GM21360 (cell line): ENCODE results near the gene EFCAB11.
A peak's percentile ranks its signal among the peaks of the same experiment; 100 is the strongest.

ENCODE experiments used
- ATAC-seq: cut with Tn5 transposase; IDR thresholded peaks from one replicate; pipeline ENCODE4 v1.9.1; 2021; ENCODE audit warnings: mild to moderate bottlenecking, moderate library complexity; ENCODE audit not compliant: unreplicated experiment

The EFCAB11 gene

DNA sequence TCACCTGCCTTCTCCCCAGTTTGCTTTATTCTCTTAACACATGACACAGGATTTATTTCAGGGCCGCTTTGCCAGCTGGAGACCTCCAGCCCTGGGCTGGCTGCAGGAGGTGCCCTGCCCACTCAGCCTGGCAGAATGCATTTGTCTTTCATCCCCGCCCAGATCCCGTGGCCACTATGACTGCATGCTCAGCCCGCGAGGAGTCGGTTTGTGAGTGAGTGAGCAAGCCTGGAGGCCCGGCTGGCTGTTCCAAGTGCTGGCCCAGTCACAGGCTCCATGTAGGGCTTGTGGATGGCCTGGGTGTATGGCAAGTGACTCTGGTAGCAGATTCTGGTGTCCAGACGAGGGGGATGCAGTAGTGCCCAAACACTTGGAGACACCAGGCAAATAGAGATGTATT, 3.3 kb upstream of the EFCAB11 start:
- ATAC-seq: no peak

DNA sequence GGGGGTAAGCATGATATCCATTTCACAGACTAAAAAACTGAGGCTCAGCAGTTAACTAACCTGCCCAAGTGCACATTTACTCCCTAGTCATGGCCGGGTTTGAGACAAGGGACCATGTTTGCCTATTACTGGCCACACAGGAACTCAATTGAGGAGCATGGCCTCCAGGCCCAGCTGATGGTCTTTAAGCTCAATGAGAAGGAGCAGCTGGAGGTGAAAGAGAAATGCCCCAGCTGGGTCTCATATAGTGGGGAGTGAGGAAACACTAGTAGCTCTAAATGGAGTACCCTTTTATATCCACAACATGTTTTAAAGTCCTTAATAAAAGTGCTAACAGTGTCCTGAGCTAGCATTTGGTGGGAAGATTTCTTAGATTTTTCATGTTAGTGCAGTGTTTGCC, 2.8 kb upstream of the EFCAB11 start:
- no peak for ATAC-seq

DNA sequence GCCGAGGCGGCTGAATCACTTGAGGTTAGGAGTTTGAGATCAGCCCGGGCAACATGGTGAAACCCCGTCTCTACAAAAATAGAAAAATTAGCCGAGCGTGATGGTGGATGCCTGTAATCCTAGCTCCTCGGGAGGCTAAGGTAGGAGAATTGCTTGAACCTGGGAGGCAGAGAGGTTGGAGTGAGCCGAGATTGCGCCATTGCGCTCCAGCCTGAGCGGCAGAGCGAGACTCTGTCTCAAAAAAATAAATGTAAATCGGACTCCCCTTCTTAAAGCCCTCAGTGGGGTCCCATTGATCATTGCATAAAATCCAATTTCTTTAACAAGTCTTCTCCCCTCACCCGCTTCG, 2.1 kb upstream of the EFCAB11 start:
- ATAC-seq: no peak

DNA sequence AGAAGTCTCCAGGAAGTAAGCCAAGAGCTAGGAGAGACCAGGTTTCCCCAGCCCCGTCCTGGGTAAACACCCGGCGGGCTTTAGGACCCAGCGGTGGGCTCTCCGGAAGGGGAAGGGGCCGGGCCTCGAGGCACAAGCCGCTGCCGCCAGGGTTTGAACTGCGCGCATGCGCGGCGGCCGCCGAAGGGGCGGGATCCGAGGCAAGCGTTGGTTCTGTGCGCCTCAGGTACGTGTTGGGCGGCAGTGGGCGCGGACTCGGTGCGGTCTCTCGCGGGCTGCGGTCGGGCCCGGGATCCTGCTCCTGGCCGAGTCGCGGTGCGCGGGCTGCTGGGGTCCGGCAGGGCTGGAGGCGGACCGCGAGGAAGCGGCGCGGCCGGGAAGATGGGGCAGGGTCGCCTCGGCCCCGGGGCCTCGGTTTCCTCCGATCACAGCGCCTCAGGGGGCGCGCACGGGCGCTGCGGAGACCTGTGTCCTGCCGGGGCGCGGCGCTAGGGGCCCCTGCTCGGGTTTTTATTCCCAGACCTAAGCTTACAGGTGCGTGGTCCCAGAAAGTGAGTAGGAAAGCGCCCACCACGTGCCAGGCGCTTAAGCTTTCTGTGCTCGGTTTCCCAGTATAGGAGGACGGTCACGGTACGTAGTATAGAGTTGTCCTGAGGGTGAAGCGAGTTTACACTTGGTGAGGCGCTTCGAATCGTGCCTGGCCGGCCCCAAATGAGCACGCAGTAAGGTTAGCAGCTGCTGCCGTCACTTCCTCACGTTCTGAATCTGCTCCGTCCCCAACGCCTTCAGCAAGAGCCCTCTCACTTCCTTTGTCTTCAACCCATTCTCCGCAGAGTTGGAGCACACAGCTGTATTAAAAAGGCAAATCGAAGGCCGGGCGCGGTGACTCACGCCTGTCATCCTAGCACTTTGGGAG, 1.5 kb upstream of the EFCAB11 start, which contains the start of gene TDP1:
Gene TDP1 (plus strand): TSS at position 183 of the 916 bp plus-strand sequence. CDS start 7,188 bp downstream, outside the sequence.
- peak; percentile 56 for ATAC-seq

DNA sequence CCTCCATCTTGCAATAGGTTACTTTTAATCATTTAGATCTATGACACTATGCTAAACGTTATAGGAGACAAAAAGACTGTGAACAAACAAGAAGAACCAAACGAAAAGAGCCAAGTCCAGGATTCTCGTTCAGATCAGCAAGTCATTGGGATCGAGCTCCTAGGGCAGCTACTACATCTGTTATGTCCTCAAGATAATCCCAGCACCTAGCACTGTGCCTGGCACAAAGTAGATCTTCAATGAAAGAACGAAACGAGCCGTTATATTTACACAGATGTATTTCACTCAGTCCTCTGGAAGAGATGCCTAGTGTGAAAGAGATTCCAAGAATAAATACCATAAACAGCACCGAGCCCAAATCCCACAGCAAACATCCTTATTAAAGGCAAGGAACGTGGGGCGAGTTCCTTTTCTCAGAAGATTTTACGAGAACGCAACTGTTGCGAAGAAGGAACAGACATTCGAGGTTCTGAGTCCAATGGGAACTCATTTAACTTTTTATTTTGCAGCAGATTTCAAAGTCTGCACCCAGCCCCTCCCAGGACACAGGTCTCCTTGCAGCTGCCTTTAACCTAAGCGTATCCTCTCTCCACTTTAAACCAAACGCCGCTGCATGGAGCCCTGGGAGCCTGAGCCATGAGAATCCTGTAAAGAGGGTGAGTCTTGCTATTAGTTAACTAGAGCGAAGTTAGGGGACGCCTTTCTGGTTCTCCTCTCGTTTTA, 653 bp upstream of the EFCAB11 start:
- peak; percentile 8 for ATAC-seq

DNA sequence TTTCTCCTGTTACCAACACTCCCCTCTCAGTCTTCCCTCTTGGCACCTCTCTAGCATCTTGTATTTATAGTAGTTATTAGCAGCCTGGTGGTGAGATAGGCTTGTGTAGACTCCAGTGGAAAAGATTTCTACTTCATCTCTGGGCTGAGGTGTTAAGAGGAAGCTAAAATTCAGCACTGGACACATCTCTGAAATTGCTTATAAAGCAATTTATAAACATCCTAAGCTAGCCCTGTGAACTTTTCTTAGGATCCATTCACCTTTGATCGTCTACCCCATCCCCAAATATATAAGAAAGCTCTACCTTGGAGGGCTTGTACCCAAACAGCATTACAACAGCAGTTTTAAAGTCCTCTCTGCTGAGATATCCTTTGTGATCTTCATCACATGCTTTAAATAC, 928 bp downstream of the EFCAB11 start:
- ATAC-seq: no peak

DNA sequence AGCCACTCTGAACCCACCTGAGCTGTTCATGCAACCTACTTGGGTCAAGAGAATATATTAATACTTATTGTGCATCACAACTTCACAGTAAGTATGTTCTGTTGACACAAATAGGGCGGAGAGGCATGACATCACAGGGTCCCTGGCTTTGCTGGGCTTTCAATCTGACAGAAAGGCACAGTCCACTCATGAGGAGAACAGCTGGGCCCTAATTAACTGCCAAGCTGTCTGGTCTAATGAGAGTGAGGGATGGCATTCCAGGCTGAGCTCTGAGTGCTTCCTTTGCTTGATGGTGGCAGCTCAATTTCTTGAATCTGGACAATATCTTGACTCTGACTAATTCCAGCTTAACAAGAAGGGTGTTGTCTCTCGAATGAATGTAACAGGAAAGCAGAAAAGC, 2.0 kb downstream of the EFCAB11 start:
- no peak for ATAC-seq

DNA sequence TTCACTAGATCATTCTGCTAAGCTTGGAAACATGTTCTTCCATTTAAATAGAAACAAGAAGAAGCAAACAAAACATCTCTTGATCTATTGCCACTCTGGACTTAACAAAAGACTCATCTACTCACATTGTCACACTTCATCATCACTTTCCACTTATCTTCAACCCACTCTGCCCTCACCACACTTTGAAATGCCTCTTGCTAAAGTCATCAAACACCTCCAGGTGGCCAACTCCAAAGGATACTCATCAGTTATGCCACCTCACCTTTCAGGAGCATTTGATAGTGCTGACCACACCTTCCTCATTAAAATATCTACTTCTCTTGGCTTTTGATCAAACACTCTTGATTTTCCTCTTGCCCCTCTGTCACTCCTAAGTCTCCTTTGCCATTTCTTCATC, 7.2 kb downstream of the EFCAB11 start:
- ATAC-seq: no peak

DNA sequence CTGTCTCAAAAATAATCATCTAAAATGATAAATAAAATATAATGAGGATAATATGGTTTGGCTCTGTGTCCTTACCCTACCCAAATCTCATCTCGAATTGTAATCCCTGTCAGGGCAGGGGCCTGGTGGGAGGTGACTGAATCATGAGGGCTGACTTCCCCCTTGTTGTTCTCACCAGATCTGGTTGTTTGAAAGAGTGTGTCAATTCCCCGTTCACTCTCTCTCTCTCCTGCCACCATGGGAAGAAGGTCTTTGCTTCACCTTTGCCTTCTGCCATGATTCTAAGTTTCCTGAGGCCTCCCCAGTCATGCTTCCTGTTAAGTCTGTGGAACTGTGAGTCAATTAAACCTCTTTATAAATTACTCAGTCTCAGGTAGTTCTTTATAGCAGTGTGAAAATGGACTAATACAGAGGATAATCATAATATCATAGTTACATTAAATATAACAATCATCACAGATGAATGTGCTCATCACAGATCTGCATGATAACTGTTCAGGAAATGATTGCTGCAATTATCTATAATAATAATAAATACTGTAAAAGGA, 12.6 kb downstream of the EFCAB11 start:
- no peak for ATAC-seq

DNA sequence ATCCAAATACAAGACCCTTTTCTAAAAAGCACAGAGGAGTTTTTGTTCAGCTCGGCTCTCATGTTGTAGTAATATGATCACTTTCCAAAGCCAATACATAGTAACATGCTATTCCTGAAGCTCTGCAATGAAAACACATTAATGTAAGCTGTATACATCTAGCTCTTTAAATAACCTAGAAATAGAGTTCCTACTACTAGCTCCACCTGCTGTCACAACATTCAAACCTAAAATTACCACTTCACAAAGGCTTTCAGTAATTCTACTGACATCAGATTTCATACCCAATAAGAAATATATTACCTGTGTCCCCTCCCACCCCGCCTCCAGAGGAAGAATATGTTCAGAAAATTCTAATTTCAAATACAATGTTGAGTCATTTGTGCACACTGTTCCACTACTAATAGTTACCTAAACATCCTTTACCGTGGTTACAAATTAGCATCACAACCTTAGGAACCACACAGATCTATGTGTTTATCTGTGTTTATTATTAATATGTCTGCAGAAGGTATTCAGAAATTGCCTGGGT, 17.8 kb downstream of the EFCAB11 start:
- no peak for ATAC-seq

DNA sequence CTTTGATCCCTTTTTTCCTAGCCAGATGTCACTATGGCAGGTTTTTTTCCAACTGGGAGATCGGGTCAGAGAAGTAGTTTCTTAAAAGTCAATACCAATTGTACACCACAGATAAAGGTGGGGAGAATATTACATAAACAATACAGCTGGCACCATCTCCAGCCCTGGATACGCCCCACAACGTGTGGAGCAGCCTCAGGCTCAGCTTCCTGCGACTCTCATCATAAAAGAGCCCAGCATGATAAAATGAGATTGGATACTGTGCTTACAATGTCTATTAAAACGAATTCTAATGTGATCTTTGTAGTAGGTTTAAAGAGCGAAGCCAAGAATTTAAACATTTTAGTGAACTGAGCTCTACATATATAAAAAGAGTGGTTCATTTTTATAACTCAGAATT, 21.5 kb downstream of the EFCAB11 start:
- no peak for ATAC-seq

DNA sequence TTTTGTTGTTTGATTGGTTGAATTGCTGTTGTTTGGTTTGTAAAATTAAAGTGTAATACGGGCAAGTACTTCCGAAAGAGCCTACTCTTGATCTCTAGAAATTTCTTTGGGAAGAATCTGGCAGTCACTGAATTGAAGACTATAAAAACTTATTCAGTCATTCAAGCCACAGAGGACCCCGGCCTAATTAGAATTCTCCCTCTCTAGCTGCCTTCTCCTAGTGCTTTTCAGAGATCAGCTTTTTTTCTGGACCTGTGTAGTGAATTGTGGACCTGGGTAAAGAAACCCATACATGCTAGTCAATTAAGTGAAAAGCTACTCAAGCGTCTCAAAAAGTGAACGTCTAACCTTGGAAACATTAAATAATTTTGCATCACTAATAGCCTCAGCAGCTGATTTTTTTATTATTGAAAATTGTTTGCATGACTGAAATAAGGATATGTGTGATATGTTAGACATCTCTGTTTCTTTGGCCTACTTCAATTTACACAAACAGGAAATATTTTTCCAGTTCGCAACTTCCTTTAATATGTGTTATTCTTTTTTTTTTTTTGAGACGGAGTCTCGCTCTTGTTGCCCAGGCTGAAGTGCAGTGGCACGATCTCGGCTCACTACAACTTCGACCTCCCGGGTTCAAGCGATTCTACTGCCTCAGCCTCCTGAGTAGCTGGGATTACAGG, 27.2 kb downstream of the EFCAB11 start:
- ATAC-seq: no peak

DNA sequence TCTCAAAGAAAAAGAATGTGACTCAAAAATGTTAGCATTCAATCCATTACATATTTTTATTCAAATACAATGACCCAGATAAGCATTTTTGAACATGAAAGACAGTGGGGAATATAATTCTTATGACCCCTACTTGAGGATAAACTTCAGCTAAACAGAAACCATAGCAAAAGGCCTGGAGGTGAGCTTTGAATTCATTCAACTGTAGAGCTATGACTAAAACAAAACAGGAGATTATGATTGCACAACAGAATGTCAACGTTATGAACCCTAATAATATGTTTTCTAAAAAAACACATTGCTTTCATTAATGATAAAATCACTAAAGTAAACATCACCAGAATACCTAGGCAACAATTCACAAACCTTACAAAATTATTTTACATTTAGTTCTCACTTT, 27.8 kb downstream of the EFCAB11 start:
- no peak for ATAC-seq

DNA sequence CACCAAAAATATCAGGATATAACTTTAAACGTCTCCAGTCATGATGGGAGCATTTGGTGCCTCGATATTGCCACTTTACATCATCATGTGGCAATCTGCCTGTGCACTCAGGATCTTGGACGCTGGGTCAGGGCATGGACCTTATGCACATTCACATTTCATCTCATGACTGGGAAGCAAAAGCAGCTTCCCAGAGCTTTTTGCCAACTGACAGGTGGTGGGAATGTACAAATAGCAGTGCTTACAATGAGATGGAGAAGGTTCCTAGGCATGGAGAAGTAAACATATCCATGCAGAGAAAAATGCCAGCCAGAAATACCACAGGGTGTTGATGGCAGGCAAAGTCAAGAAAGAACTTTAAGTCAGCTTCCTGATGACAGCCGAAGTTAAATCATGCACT, 30.3 kb downstream of the EFCAB11 start:
- ATAC-seq: no peak

DNA sequence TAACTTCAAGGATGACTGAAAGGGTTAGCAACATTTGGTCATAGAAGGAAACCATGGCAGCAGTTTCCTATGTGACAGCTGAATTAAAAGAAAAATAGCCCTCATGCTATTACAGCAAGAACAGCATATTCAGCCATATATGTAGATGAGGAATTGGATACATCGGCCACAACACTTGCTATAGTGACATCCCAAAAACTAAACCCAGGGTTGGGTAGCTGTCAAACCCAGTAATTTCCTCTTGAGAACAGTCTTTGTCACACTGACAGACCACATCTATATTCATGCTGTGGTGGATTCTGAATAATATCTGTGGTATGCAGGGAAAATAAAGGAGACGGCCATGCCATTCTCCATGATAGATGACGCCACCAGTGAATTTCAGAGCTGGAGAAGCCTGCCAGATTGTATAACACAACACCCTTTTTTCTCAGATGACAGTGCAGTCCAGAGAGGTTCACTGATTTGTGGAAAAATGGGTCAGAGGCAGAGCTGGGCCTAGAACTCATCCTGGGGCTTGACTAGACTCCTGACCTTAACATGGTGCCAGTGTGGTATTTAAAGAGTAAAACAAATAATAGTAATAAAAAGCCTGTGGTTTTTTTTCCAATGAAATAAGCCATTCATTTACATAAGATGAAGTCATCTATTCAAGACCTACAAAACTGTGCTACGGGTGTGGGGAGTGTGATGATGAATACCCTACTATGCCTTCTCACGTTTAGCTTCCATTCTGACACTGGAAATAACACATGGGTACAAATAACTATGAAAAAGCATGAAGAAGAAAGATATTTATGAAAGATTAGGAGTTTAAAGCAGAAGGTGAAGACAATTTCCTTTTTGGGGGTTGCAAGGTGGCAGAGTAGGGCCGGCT, 32.3 kb downstream of the EFCAB11 start:
- ATAC-seq: no peak

DNA sequence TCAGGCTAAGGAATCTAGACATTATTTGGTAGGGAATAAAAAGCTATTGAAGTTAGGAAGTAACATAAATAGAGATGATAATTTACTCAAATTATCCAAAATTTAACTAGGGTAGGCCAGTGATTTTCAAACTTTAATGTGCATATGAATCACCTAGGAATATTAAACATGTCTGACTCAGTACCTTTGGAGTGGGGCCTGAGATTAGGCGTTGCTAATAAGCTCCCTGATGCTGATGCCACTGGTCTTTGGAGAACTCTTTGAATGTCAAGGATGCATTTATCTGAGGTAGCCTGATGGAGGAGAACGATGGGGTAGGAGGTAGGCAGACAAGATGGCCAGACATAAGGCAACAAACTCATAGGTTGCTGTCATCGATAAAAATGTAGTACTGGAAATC, 33.2 kb downstream of the EFCAB11 start:
- ATAC-seq: no peak

DNA sequence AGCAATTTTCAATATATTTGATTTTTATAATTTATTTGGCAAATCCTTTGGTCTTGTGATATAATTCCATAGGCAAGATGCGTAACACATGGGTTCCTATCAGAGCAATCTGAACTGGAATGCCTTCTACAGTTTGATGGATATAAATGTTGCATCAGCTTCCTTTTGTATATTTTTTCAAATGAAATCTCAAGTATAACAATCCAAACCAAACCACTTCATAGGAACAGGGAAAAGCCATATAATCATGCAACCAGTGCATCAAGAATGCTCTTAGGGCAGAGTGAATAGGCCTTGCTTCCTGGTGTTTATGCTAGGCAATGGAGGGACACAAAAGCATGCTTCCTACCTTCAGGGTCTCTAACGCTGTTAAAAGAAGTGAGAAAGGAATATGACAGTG, 34.5 kb downstream of the EFCAB11 start:
- ATAC-seq: no peak

DNA sequence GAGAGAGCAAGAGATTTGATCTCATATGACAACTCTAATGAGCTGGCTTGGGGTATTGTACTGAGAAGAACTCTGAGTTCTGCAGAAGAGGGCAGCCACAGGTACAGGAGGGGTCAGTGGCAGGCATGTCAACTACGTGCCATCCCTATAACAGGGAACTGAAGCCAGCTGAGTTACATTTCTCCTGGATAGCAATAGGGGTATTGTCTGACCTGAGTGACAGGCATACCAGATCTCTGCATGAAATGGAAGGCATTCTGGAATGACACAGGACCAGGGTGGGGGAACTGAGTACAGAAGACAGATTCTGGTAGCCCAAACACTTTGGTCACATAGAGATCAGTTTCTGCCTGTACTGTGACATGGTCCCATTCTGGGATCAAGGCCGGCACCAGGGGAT, 35.8 kb downstream of the EFCAB11 start:
- ATAC-seq: no peak

DNA sequence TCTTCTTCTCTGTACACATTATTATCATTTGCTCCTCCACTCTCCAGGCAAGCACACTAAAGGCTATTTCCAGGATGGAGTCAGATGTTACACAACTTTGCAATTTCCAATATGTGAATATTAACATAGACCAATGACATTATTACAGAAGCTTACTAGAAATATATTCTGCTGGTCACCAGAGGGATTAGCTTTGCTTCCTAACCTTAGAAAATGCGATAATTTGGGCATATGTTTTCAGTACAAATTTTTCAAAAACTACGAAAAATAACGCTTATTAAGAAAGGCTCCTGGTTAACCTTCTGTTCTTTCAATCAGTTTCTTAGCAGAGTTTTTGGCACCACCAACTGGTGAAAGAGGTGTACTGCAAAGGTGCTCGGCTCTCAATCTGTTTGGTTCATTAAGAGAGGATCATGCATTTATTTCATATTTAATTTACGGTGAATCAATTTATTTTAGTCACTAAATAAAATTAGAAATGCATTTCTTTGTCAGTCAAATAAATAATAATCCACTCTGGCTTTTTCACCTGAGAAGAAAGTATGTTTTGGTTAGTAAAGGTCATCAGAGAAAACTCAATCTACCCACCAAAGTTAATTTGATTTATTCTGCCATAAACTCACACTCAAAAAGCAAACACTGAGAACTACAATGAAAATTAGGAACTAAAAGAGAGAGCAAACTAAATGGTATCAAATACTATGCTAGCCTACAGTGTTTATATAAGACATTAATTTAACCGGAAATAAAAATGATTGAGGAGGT, 39.2 kb downstream of the EFCAB11 start:
- no peak for ATAC-seq
